Measurements from ENCODE around the gene MEA1. TPM values are rescaled to one million over a fixed set of nuclear protein-coding genes. Genes with fewer than 3 reads are reported as not detected.

MEA1 gene
- total and polyA plus RNA-seq, 10 of the 15 experiments (the other 5 are each of a cell fraction or from before 2014, with no cell fraction given) = 59.1 to 148 (median 96.4) TPM

GRCh38 chr6:42988486-42989020 lies 25.2 kb downstream of the MEA1 start:
- ChIA-PET CTCF (interaction anchor here (0.6 to 1.2 kb wide), 4 partner anchors 28 to 140 kb away, joined by 3 to 4 read pairs (median 3); no protein-coding TSS in a partner anchor), RAD21 (ENCODE audit: unreplicated experiment) (interaction anchor here (0.6 to 1.5 kb wide), 2 partner anchors 11 to 95 kb away, joined by 3 read pairs; no protein-coding TSS in a partner anchor), POLR2A (interaction anchor here (0.5 to 1.9 kb wide), 4 partner anchors 9 to 469 kb away, joined by 4 to 6 read pairs (median 4); partner anchors contain the start of gene PEX6), SMC1A (ENCODE audit: uncharacterized antibody, unreplicated experiment) (interaction anchor here (0.7 to 1.7 kb wide), 7 partner anchors 11 to 159 kb away, joined by 3 to 6 read pairs (median 3); no protein-coding TSS in a partner anchor)
- no peak overlapping the region for H3K27ac ChIP-seq (ENCODE audit: control insufficient read depth, insufficient read depth)
- H3K4me3 ChIP-seq = no peak overlapping the region
- no peaks in the 10 kb centered on the region for H3K9me3 ChIP-seq (replicated peaks; ENCODE audit: control insufficient read depth, insufficient read depth, low read length)
- 100% methylated on average over 1 of the region's 1 CpG for WGBS (ENCODE audit: insufficient coverage, insufficient replicate concordance, low lambda C conversion rate, missing lambda C conversion rate)
- H3K4me2 ChIP-seq (ENCODE audit: control insufficient read depth, insufficient read depth) = no peak overlapping the region
- H2AFZ ChIP-seq (ENCODE audit: control insufficient read depth, low read depth, low read length) = no peak overlapping the region
- TF ChIP-seq PML (IDR thresholded peaks at IDR 0.05; ENCODE audit: low read length) = no peak
- no peak for TF ChIP-seq NFYA (IDR thresholded peaks at IDR 0.05; ENCODE audit: borderline replicate concordance, low read depth, low read length)
- TF ChIP-seq USF1 (IDR thresholded peaks at IDR 0.05; ENCODE audit: borderline replicate concordance, extremely low read length, insufficient read depth, low read depth, low read length) = no peak
- no peak for TF ChIP-seq EZH2 (IDR thresholded peaks at IDR 0.05; ENCODE audit: borderline replicate concordance, control insufficient read depth, low read depth, low read length)
- no peak for TF ChIP-seq MTA2 (IDR thresholded peaks at IDR 0.05; ENCODE audit: low read depth)
- no peaks in the 10 kb centered on the region for H4K20me1 ChIP-seq (ENCODE audit: control insufficient read depth, insufficient read depth)
- peaks cover 16% of the 10 kb centered on the region for H3K4me1 ChIP-seq (ENCODE audit: control insufficient read depth, insufficient read depth, low read length)
- ATAC-seq (no peak), FAIRE-seq (no peak), DNase-seq (ENCODE audit: low read depth, low spot score) (no peak)
- H3K9ac ChIP-seq (ENCODE audit: control insufficient read depth, insufficient read depth, low read length) = no peak overlapping the region
- peaks cover 2 to 8% of the 10 kb centered on the region in 2 experiments; a peak in 2 of 4 replicates for H3K36me3 ChIP-seq (ENCODE audit: control insufficient read depth in 2 of 2, insufficient read depth in 2 of 2, low read length in 1 of 2)
- no TSS peak for BruUV-seq (replicated peaks)
- intact Hi-C loops (cut with micrococcal nuclease; ENCODE audit: unreplicated experiment) (no loop called here), in situ Hi-C loops (cut with MboI) (no loop called here)
- H3K27me3 ChIP-seq (replicated peaks in 1 of 2; ENCODE audit: control insufficient read depth in 2 of 2, insufficient read depth in 2 of 2, low read length in 1 of 2) = no peaks in the 10 kb centered on the region
- H3K79me2 ChIP-seq (ENCODE audit: control insufficient read depth, insufficient read depth, low read length) = peaks cover 14% of the 10 kb centered on the region
